HepG2 (cell line): ENCODE results near the gene RIMBP3C. TPM values are rescaled to one million over a fixed set of nuclear protein-coding genes. Genes with fewer than 3 reads are reported as not detected.

Experiments
- AFF4 ChIP-seq: sonication (generic); formaldehyde crosslinking; IDR thresholded peaks from 2 replicates; pipeline ENCODE4 v1.4.0; 2020; ENCODE audit warnings: missing genetic modification reagents
- ARID4A ChIP-seq: sonication (generic); formaldehyde crosslinking; IDR thresholded peaks from 2 replicates; pipeline ENCODE4 v1.5.0; 2020; ENCODE audit warnings: mild to moderate bottlenecking, missing genetic modification reagents, borderline replicate concordance
- ARNTL ChIP-seq: sonication (generic); formaldehyde crosslinking; IDR thresholded peaks from 2 replicates; pipeline ENCODE4 v1.4.0; 2020; ENCODE audit warnings: mild to moderate bottlenecking, missing genetic modification reagents
- FOXJ3 ChIP-seq: sonication (generic); formaldehyde crosslinking; IDR thresholded peaks from 2 replicates; pipeline ENCODE4 v1.4.0; 2020; ENCODE audit warnings: missing genetic modification reagents, mild to moderate bottlenecking, borderline replicate concordance
- HOXA7 ChIP-seq: sonication (generic); formaldehyde crosslinking; IDR thresholded peaks from 2 replicates; pipeline ENCODE4 v1.8.1; 2022; ENCODE audit warnings: mild to moderate bottlenecking, missing genetic modification reagents, moderate library complexity
- MIER2 ChIP-seq: IDR thresholded peaks from 2 replicates; pipeline ENCODE4 v1.6.1; 2016; ENCODE audit warnings: missing biosample characterization, missing genetic modification reagents
- MIXL1 ChIP-seq: IDR thresholded peaks from 2 replicates; pipeline ENCODE4 v1.6.1; 2016
- ZNF20 ChIP-seq: sonication (generic); formaldehyde crosslinking; IDR thresholded peaks from 2 replicates; pipeline ENCODE4 v1.4.0; 2020; ENCODE audit warnings: mild to moderate bottlenecking, moderate library complexity, missing genetic modification reagents
- ZNF232 ChIP-seq: sonication (generic); formaldehyde crosslinking; IDR thresholded peaks from 2 replicates; pipeline ENCODE4 v1.4.0; 2020; ENCODE audit warnings: missing genetic modification reagents, borderline replicate concordance
- ZNF274 ChIP-seq: sonication (generic); formaldehyde crosslinking; IDR thresholded peaks from 2 replicates; pipeline ENCODE4 v1.5.1; 2020; ENCODE audit warnings: mild to moderate bottlenecking, missing genetic modification reagents
- ZNF275 ChIP-seq: sonication (generic); formaldehyde crosslinking; IDR thresholded peaks from 2 replicates; pipeline ENCODE4 v1.8.0; 2022; ENCODE audit warnings: missing genetic modification reagents, mild to moderate bottlenecking, inconsistent platforms, borderline replicate concordance
- ZNF276 ChIP-seq: sonication (generic); formaldehyde crosslinking; IDR thresholded peaks from 2 replicates; pipeline ENCODE4 v1.4.0; 2020; ENCODE audit warnings: mild to moderate bottlenecking, low read depth, missing genetic modification reagents
- ZNF441 ChIP-seq: sonication (generic); formaldehyde crosslinking; IDR thresholded peaks from 2 replicates; pipeline ENCODE4 v1.7.0; 2021; ENCODE audit warnings: missing genetic modification reagents, borderline replicate concordance
- ZNF513 ChIP-seq: sonication (generic); formaldehyde crosslinking; conservative IDR thresholded peaks from 2 replicates; pipeline ENCODE4 v1.5.0; 2020; ENCODE audit warnings: missing genetic modification reagents
- ZSCAN30 ChIP-seq: sonication (generic); formaldehyde crosslinking; IDR thresholded peaks from 2 replicates; pipeline ENCODE4 v1.5.0; 2020; ENCODE audit warnings: mild to moderate bottlenecking, missing genetic modification reagents
- polyA plus RNA-seq, 8 experiments: library from polyadenylated mRNA; depleted of rRNA in 3 of 8; stranded (reverse) in 7 of 8; unstranded in 1 of 8; fragments of >200 nt; fragmentation: Illumina TruSeq in 4 of 8; extraction: Trizol in 4 of 8; gene quantifications; 2 replicates each; pipeline versions ENCODE4 v1.2.1 to v1.2.3, GENCODE V29; 2011 to 2016; ENCODE audit warnings: low read depth in 4 of 8, missing spikeins in 1 of 8, mixed read lengths in 1 of 8; ENCODE audit not compliant: insufficient read depth in 1 of 8
- total RNA-seq, 5 experiments: library from RNA; depleted of rRNA; stranded (reverse); fragments of >200 nt; fragmentation: Illumina TruSeq; extraction: Trizol; gene quantifications; 2 replicates each; pipeline ENCODE4 v1.2.3, GENCODE V29; 2016; ENCODE audit warnings: low read depth in 1 of 5

RIMBP3C gene
- total and polyA plus RNA-seq, 2 of the 13 experiments (the other 11 are each of a cell fraction or from before 2014, with no cell fraction given) = 0.15 TPM; not detected in 1

- no peak for TF ChIP-seq AFF4 (CRISPR knock-in tag)
- TF ChIP-seq ZNF232 (CRISPR knock-in tag) = peak; percentile 85; the same call in 1 of the 2 replicates
- peak; percentile 53; the same call in 1 of the 2 replicates for TF ChIP-seq MIXL1 (CRISPR knock-in tag)
- TF ChIP-seq ZNF441 (CRISPR knock-in tag) = no peak
- TF ChIP-seq ZNF275 (CRISPR knock-in tag) = peak; percentile 69; the same call in 1 of the 2 replicates
- no peak for TF ChIP-seq HOXA7 (CRISPR knock-in tag)
- TF ChIP-seq ARID4A (CRISPR knock-in tag) = peak; percentile 73; the same call in 1 of the 2 replicates
- peak; percentile 50; the same call in 1 of the 2 replicates for TF ChIP-seq ARNTL (CRISPR knock-in tag)
- peak; percentile 83 for TF ChIP-seq ZNF274 (CRISPR knock-in tag)
- peak; percentile 76 for TF ChIP-seq ZNF276
- TF ChIP-seq ZSCAN30 (CRISPR knock-in tag) = peak; percentile 35; the same call in 1 of the 2 replicates
- TF ChIP-seq MIER2 = no peak
- TF ChIP-seq ZNF20 = 0 out of 2 replicates have a peak, but pooled peaks have one; percentile 25
- no peak for TF ChIP-seq FOXJ3 (CRISPR knock-in tag)
- TF ChIP-seq ZNF513 (CRISPR knock-in tag) = no peak
Observed at GRCh38 chr22:21567456-21568346, 16.4 kb upstream of the RIMBP3C start, which contains the start of gene UBE2L3 (continued).
